ENCODE results near the gene E2F6. TPM values are rescaled to one million over a fixed set of nuclear protein-coding genes. Genes with fewer than 3 reads are reported as not detected.

The E2F6 gene
- total RNA-seq, 1 experiment from 2014 or later: 21.8 TPM

DNA sequence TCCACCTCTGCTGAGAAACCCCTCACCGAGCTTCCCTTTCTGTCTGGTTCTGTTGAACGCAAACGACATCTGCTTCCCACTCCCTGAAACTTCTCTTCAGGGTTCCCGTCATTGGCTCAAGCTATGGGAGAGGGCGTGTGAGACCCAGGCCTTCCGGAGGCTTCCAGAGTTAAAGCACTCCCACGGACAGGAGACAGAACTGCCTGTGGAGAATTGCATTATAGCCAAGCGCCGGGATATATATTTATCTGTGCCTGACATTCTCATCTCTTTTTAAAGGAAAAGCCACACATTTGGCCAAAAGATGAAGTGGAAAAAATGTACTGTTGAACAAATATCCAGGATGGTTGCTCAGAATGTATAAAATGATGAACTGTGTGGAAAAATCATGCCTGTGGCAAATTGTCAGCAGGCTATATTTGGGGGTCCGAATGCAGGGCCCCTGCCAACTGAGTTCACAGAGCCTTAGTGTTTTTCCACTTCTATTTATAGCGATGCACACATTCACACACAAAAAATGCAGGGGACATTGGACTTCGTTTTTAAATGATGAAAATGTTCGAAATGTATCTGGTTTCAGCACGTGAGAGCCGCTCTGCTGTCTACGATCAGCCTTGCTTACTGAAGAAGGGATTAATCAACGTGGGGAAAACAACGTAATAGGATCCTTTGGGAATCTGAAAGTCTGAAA is 59.5 kb downstream of the E2F6 start:
- Histone ChIP-seq H3K79me1 (ENCODE audit: insufficient read depth, low read depth, low read length, poor library complexity, severe bottlenecking) (no peaks in the 10 kb centered on the region), H3K9ac (ENCODE audit: extremely low read depth, insufficient read length, low read length) (no peak overlapping the region), H4K8ac (replicated peaks; ENCODE audit: insufficient read length, low read depth, low read length) (no peak overlapping the region), H2BK12ac (ENCODE audit: insufficient read length, low read depth, low read length) (no peak overlapping the region), H3K9me3 (ENCODE audit: control insufficient read depth, low read depth, low read length) (no peaks in the 10 kb centered on the region), H2BK5ac (ENCODE audit: insufficient read length, low read length) (no peak overlapping the region), H3K4ac (ENCODE audit: low read depth, low read length) (no peak overlapping the region), H3K14ac (ENCODE audit: insufficient read depth, low read length) (no peak overlapping the region), H3K23ac (ENCODE audit: insufficient read length, low read depth, low read length) (no peak overlapping the region), H3K56ac (ENCODE audit: insufficient read length, low read depth, low read length) (no peak overlapping the region), H2BK120ac (ENCODE audit: low read depth, low read length, poor library complexity, severe bottlenecking) (no peak overlapping the region), H4K91ac (ENCODE audit: insufficient read length, low read depth, low read length) (no peak overlapping the region), H3K27ac (ENCODE audit: insufficient read length, low read depth, low read length) (no peak overlapping the region), H3K4me1 (ENCODE audit: insufficient read depth, low read length) (no peaks in the 10 kb centered on the region), H2AK5ac (ENCODE audit: insufficient read length, low read length) (no peak overlapping the region), H4K5ac (ENCODE audit: insufficient read length, low read depth, low read length) (no peak overlapping the region), H3K23me2 (ENCODE audit: insufficient read length, low read depth, low read length, poor library complexity, severe bottlenecking) (no peaks in the 10 kb centered on the region), H3K27me3 (ENCODE audit: insufficient read depth, low read length) (no peaks in the 10 kb centered on the region), H3T11ph (ENCODE audit: low read length) (no peak overlapping the region), H2BK15ac (ENCODE audit: low read depth, low read length) (no peak overlapping the region), H3K18ac (ENCODE audit: insufficient read length, low read depth, low read length) (no peak overlapping the region), H4K20me1 (ENCODE audit: control insufficient read depth, insufficient read depth, insufficient read length) (no peaks in the 10 kb centered on the region), H2AFZ (ENCODE audit: low read length) (no peak overlapping the region), H3K79me2 (ENCODE audit: insufficient read depth, low read length) (no peaks in the 10 kb centered on the region), H3K4me2 (ENCODE audit: insufficient read depth, insufficient read length, low read length) (no peak overlapping the region), H2BK20ac (ENCODE audit: low read depth, low read length, poor library complexity, severe bottlenecking) (no peak overlapping the region)
- TF ChIP-seq, protein P1, sequence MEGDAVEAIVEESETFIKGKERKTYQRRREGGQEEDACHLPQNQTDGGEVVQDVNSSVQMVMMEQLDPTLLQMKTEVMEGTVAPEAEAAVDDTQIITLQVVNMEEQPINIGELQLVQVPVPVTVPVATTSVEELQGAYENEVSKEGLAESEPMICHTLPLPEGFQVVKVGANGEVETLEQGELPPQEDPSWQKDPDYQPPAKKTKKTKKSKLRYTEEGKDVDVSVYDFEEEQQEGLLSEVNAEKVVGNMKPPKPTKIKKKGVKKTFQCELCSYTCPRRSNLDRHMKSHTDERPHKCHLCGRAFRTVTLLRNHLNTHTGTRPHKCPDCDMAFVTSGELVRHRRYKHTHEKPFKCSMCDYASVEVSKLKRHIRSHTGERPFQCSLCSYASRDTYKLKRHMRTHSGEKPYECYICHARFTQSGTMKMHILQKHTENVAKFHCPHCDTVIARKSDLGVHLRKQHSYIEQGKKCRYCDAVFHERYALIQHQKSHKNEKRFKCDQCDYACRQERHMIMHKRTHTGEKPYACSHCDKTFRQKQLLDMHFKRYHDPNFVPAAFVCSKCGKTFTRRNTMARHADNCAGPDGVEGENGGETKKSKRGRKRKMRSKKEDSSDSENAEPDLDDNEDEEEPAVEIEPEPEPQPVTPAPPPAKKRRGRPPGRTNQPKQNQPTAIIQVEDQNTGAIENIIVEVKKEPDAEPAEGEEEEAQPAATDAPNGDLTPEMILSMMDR (conservative IDR thresholded peaks at IDR 0.05): no peak
- Mint-ChIP-seq H3K27me3 (ENCODE audit: low read depth) (peaks cover 3% of the 10 kb centered on the region), H3K27ac (no peak overlapping the region), H3K9me3 (no peaks in the 10 kb centered on the region), H3K4me1 (peaks cover 7 to 8% of the 10 kb centered on the region in 2 experiments), H3K4me3 (no peak overlapping the region), H3K36me3 (ENCODE audit: insufficient read depth in 1 of 3, low read depth in 3 of 3) (no peaks in the 10 kb centered on the region; a peak in 1 of 7 replicates)
- no peak for DNase-seq
- no CpG with 5 or more reads among the region's 18 CpGs for WGBS (ENCODE audit: extremely low coverage, insufficient read length, low lambda C conversion rate)

Data from H9 (cell line).